Ovary (tissue), 9 donors: ENCODE data around the gene RPS6KA5. TPM values are rescaled to one million over a fixed set of nuclear protein-coding genes. Genes with fewer than 3 reads are reported as not detected.

ENCODE experiments used
- DNase-seq, 5 donors: peaks; one replicate each; pipeline ENCODE4 v3.0.0-alpha.2; 2019 to 2020
- H3K27ac ChIP-seq, 2 donors: fragments of 200-600 bp; one replicate each; pipeline versions ENCODE4 v1.5.1 to v1.8.0; 2019 to 2022
- H3K27me3 ChIP-seq: fragments of 200-600 bp; one replicate; pipeline ENCODE4 v1.8.0; 2022
- H3K36me3 ChIP-seq: fragments of 200-600 bp; sonication (generic); one replicate; pipeline ENCODE4 v1.5.1; 2019
- H3K4me1 ChIP-seq: one replicate; pipeline ENCODE4 v1.8.1; 2013; ENCODE audit warnings: mild to moderate bottlenecking, moderate library complexity; ENCODE audit not compliant: insufficient read depth
- H3K4me3 ChIP-seq: fragments of 200-600 bp; sonication (generic); one replicate; pipeline ENCODE4 v1.5.1; 2017
- H3K9me3 ChIP-seq, 2 donors: fragments of 200-600 bp in 1 of 2; sonication (generic) in 1 of 2; one replicate each; pipeline versions ENCODE4 v1.5.1 to v1.8.1; 2013 to 2019; ENCODE audit warnings: mild to moderate bottlenecking in 1 of 2, moderate library complexity in 1 of 2
- EP300 ChIP-seq: sonication (generic); formaldehyde crosslinking; IDR thresholded peaks from one replicate; pipeline ENCODE4 v1.6.1; 2017; ENCODE audit warnings: antibody characterized with exemption
- POLR2A ChIP-seq: fragments of 450-650 bp; IDR thresholded peaks from one replicate; pipeline ENCODE4 v1.6.1; 2017; ENCODE audit warnings: antibody characterized with exemption, mild to moderate bottlenecking, moderate library complexity
- WGBS, 3 donors: extraction: QIAGEN DNeasy Blood & Tissue Kit in 1 of 3; methylation state at CpG; one replicate each; pipeline versions ENCODE4 v1.1.5 to v1.1.7; 2013 to 2017; 5-methylcytosine and 5-hydroxymethylcytosine counted together
- intact Hi-C, 4 donors: fragments of 100-400 bp; cut with DNase I; formaldehyde crosslinking; loops; one replicate each; pipeline versions ENCODE4 v1.11.0 to v1.15.1; 2022 to 2023
- polyA plus RNA-seq, 2 donors: library from polyadenylated mRNA; stranded (reverse); fragments of 200-250 nt in 1 of 2; fragments of 350-450 nt in 1 of 2; fragmentation: Illumina TruSeq in 1 of 2; extraction: RNeasy Lipid Tissue Mini Kit (QIAGEN cat#74804) in 1 of 2; gene quantifications; one replicate each; pipeline ENCODE4 v1.2.3, GENCODE V29; 2013 to 2014
- total RNA-seq, 7 donors: library from RNA; depleted of rRNA in 2 of 7; stranded (reverse); fragments of >200 nt in 2 of 7; fragmentation: NEBNext Ultra II Directional in 3 of 7; extraction: Animal tissue kit (Norgen Biotek cat#: 25700) in 3 of 7; gene quantifications; one replicate each; pipeline versions ENCODE4 v1.1.0 to v1.2.4, GENCODE V29; 2016 to 2023
- TF ChIP-seq, protein P1 (sequence below), 3 donors: fragments of 450-650 bp in 2 of 3; fragments of 200-600 bp in 1 of 3; IDR thresholded peaks; one replicate each; pipeline versions ENCODE4 v1.5.1 to v1.8.0; 2016 to 2022; ENCODE audit warnings: antibody characterized with exemption in 3 of 3, mild to moderate bottlenecking in 1 of 3
- donor health status: DM: no; HTN: no; CAD: no; lungs with moderate emphysema.
- donor health status: DM: no; HTN: no; CAD: no.
- donor health status: Bipolar disorder and iron deficiency.
- donor health status: DM: yes; HTN: yes; CAD: no.
- donor health status: DM: no; HTN: no; CAD: no.
- donor health status: DM: yes; HTN: yes; CAD: no.

Gene RPS6KA5
- total and polyA plus RNA-seq, 9 donors = 3.8 to 19.0 (median 8.4) TPM

DNA sequence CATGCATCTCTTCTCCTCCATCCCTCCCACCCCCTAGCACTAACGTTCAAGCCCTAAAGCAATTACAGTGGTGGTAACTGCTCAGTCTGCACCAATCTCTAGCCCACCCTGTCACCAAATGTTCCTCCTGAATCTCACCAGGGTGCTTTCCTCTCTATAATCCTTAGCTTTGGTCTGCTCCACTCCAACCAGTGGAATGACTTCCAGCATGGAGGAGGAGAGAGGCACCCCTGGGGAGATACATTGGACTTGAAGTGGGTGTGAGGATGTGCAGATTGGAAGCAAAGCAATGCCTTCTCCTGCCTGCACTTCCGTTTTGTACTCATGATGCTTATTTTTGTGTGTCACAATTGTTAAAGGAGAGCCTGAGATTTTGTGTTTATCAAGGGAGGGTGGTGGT, 24.1 kb upstream of the RPS6KA5 start:
- Histone ChIP-seq H3K4me3 (no peak overlapping the region), H3K9me3 (no peaks in the 10 kb centered on the region), H3K27ac (no peak overlapping the region), H3K4me1 (peaks cover 4% of the 10 kb centered on the region), H3K36me3 (no peaks in the 10 kb centered on the region), H3K27me3 (no peaks in the 10 kb centered on the region)
- TF ChIP-seq POLR2A (no peak), EP300 (no peak)
- TF ChIP-seq, protein P1, sequence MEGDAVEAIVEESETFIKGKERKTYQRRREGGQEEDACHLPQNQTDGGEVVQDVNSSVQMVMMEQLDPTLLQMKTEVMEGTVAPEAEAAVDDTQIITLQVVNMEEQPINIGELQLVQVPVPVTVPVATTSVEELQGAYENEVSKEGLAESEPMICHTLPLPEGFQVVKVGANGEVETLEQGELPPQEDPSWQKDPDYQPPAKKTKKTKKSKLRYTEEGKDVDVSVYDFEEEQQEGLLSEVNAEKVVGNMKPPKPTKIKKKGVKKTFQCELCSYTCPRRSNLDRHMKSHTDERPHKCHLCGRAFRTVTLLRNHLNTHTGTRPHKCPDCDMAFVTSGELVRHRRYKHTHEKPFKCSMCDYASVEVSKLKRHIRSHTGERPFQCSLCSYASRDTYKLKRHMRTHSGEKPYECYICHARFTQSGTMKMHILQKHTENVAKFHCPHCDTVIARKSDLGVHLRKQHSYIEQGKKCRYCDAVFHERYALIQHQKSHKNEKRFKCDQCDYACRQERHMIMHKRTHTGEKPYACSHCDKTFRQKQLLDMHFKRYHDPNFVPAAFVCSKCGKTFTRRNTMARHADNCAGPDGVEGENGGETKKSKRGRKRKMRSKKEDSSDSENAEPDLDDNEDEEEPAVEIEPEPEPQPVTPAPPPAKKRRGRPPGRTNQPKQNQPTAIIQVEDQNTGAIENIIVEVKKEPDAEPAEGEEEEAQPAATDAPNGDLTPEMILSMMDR (IDR thresholded peaks at IDR 0.05) = no peak
- no peak for DNase-seq
- intact Hi-C loops = no loop called here
- WGBS, 3 donors = 46 to 69% (median 62%) methylated on average over 2 of the region's 2 CpGs

DNA sequence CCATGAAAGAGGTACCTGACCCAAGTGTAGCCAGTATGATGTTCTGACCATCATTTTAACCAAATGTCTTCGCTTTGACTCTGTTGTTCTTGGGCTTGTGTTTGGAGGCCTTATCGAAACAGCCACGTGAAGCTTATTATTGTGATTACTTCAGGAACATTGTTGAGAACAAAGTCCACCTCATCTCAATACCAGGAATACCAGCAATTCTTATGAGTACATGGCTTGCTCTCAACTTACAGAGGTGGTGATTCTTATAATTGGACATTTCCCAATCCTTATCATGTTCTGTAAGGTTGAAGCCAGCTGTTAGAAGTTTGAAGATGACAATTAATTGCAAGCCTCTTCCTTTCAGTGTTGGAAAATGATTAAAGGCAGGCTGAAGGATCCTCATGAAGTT, 21.8 kb upstream of the RPS6KA5 start:
- no peak overlapping the region for H3K4me3 ChIP-seq
- intact Hi-C loops = no loop called here
- TF ChIP-seq EP300 = no peak
- TF ChIP-seq, protein P1 (IDR thresholded peaks at IDR 0.05) = no peak
- TF ChIP-seq POLR2A = no peak
- no peaks in the 10 kb centered on the region for H3K27me3 ChIP-seq
- no peak for DNase-seq
- H3K9me3 ChIP-seq = no peaks in the 10 kb centered on the region
- WGBS, 3 donors = 58 to 63% (median 60%) methylated on average over 3 of the region's 3 CpGs
- no peak overlapping the region for H3K27ac ChIP-seq
- no peaks in the 10 kb centered on the region for H3K36me3 ChIP-seq
- no peaks in the 10 kb centered on the region for H3K4me1 ChIP-seq

DNA sequence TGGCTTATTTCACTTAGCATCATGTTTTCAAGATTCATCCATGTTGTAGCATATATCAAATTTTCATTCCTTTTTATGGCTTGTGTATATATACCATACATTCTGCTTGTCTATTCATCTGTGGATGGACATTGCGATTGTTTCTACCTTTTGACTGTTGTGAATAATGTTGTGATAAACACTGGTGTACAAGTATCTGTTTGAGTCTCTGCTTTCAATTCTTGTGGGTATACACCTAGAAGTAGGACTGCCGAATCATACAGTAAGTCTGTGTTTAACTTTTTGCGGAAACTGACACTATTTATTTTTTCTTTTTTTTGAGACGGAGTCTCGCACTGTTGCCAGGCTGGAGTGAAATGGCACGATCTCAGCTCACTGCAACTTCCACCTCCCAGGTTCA, 19.6 kb upstream of the RPS6KA5 start:
- no peak for DNase-seq
- TF ChIP-seq, protein P1 (IDR thresholded peaks at IDR 0.05) = no peak
- no peak for TF ChIP-seq EP300
- no peak for TF ChIP-seq POLR2A
- Histone ChIP-seq H3K4me1 (no peaks in the 10 kb centered on the region), H3K27me3 (no peaks in the 10 kb centered on the region), H3K36me3 (no peaks in the 10 kb centered on the region), H3K9me3 (no peaks in the 10 kb centered on the region), H3K27ac (no peak overlapping the region), H3K4me3 (no peak overlapping the region)
- intact Hi-C loops = no loop called here
- 96% methylated on average over 6 of the region's 6 CpGs for WGBS, 3 donors

DNA sequence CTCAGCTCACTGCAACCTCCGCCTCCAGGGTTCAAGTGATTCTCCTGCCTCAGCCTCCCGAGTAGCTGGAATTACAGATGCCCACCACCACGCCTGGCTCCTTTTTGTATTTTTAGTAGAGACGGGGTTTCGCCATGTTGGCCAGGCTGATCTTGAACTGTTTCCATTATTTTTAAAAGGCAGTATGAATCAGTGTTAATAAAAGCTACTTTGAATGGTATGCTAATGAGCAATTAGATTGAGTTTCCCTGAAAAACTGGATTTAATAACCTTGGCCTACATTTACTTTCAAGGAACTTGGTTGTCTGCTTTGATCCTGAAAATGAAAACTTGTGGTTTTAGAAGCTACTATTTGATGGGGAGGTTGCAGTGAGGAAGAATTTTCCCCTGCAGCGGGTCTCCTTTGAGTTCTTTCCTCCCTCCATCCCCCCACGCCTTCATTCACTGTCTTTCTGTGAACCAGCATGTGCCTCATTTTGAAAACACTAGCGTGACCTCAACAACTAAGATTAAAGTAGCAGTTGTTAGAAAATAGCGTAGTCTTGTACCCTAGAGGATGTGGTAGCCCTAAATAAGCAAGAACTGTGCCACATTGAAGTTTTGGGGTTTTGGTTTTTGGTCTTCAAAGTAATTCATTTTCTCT, 17.8 kb upstream of the RPS6KA5 start:
- H3K4me1 ChIP-seq = no peaks in the 10 kb centered on the region
- H3K27ac ChIP-seq = no peak overlapping the region
- WGBS, 3 donors = 42 to 63% (median 55%) methylated on average over 9 of the region's 9 CpGs

More for the DNA sequence above, 17.8 kb upstream of the RPS6KA5 start:
- TF ChIP-seq POLR2A (no peak), EP300 (no peak)
- TF ChIP-seq, protein P1 (IDR thresholded peaks at IDR 0.05) = no peak
- no peak overlapping the region for H3K4me3 ChIP-seq
- no peaks in the 10 kb centered on the region for H3K27me3 ChIP-seq
- no peak for DNase-seq
- intact Hi-C loops = no loop called here
- H3K9me3 ChIP-seq = no peaks in the 10 kb centered on the region
- H3K36me3 ChIP-seq = no peaks in the 10 kb centered on the region
